Measurements from ENCODE around the gene AFAP1L1.

Gene AFAP1L1

GRCh38 chr5:149366169-149366729 is 94.6 kb downstream of the AFAP1L1 start:
- POLR2A ChIA-PET = no interaction called here
- CTCF ChIA-PET = interaction anchor here (0.9 to 22.5 kb wide), 14 partner anchors 11 to 255 kb away, joined by 3 to 209 read pairs (median 12); partner anchors contain the start of genes GRPEL2, IL17B and PCYOX1L
- Histone ChIP-seq H3K4me3 (ENCODE audit: control insufficient read depth in 1 of 7, extremely low read depth in 1 of 7, insufficient read depth in 4 of 7, low read depth in 2 of 7, low read length in 6 of 7) (no peak overlapping the region), H3K27ac (ENCODE audit: insufficient read depth in 1 of 2, low read depth in 1 of 2, low read length in 2 of 2, poor library complexity in 1 of 2, severe bottlenecking in 2 of 2) (no peak overlapping the region), H3K4me1 (ENCODE audit: control extremely low read depth in 1 of 4, control insufficient read depth in 4 of 4, insufficient read depth in 4 of 4, low read length in 3 of 4) (peaks cover 0 to 19% (median 0%) of the 10 kb centered on the region in 4 experiments), H3K27me3 (replicated peaks in 2 of 5; ENCODE audit: control insufficient read depth in 4 of 5, insufficient read depth in 5 of 5, low read length in 4 of 5) (no peaks in the 10 kb centered on the region), H3K9me3 (ENCODE audit: control extremely low read depth in 1 of 5, control insufficient read depth in 4 of 5, insufficient read depth in 2 of 5, low read depth in 1 of 5, low read length in 4 of 5) (no peaks in the 10 kb centered on the region), H3K36me3 (ENCODE audit: control insufficient read depth in 4 of 4, insufficient read depth in 4 of 4, low read length in 3 of 4) (peaks cover 2 to 15% (median 6%) of the 10 kb centered on the region in 4 experiments)
- WGBS (ENCODE audit: insufficient coverage) = no CpG with 5 or more reads among the region's 1 CpG
- DNase-seq = no peak

GRCh38 chr5:149367249-149367971 is 95.8 kb downstream of the AFAP1L1 start:
- H3K4me1 ChIP-seq (ENCODE audit: control extremely low read depth in 1 of 4, control insufficient read depth in 4 of 4, insufficient read depth in 4 of 4, low read length in 3 of 4) = peaks cover 0 to 19% (median 0%) of the 10 kb centered on the region in 4 experiments
- H3K9me3 ChIP-seq (ENCODE audit: control extremely low read depth in 1 of 5, control insufficient read depth in 4 of 5, insufficient read depth in 2 of 5, low read depth in 1 of 5, low read length in 4 of 5) = no peaks in the 10 kb centered on the region
- no peak overlapping the region for H3K27ac ChIP-seq (ENCODE audit: insufficient read depth in 1 of 2, low read depth in 1 of 2, low read length in 2 of 2, poor library complexity in 1 of 2, severe bottlenecking in 2 of 2)
- peaks cover 2 to 15% (median 6%) of the 10 kb centered on the region in 4 experiments for H3K36me3 ChIP-seq (ENCODE audit: control insufficient read depth in 4 of 4, insufficient read depth in 4 of 4, low read length in 3 of 4)
- no peak overlapping the region for H3K4me3 ChIP-seq (ENCODE audit: control insufficient read depth in 1 of 7, extremely low read depth in 1 of 7, insufficient read depth in 4 of 7, low read depth in 2 of 7, low read length in 6 of 7)
- ChIA-PET POLR2A (no interaction called here), CTCF (interaction anchor here (0.7 to 22.5 kb wide), 27 partner anchors 8 to 809 kb away, joined by 3 to 209 read pairs (median 5); partner anchors contain the start of genes GRPEL2, IL17B and PCYOX1L)
- no peaks in the 10 kb centered on the region for H3K27me3 ChIP-seq (replicated peaks in 2 of 5; ENCODE audit: control insufficient read depth in 4 of 5, insufficient read depth in 5 of 5, low read length in 4 of 5)
- DNase-seq = peak; percentile 51 to 71 (median 59)
- WGBS (ENCODE audit: insufficient coverage) = 64% methylated on average over 12 of the region's 14 CpGs

GRCh38 chr5:149367972-149368645 is 96.5 kb downstream of the AFAP1L1 start:
- Histone ChIP-seq H3K4me1 (ENCODE audit: control extremely low read depth in 1 of 4, control insufficient read depth in 4 of 4, insufficient read depth in 4 of 4, low read length in 3 of 4) (peaks cover 0 to 17% (median 0%) of the 10 kb centered on the region in 4 experiments), H3K36me3 (ENCODE audit: control insufficient read depth in 4 of 4, insufficient read depth in 4 of 4, low read length in 3 of 4) (peaks cover 2 to 15% (median 6%) of the 10 kb centered on the region in 4 experiments), H3K27me3 (replicated peaks in 2 of 5; ENCODE audit: control insufficient read depth in 4 of 5, insufficient read depth in 5 of 5, low read length in 4 of 5) (no peaks in the 10 kb centered on the region), H3K4me3 (ENCODE audit: control insufficient read depth in 1 of 7, extremely low read depth in 1 of 7, insufficient read depth in 4 of 7, low read depth in 2 of 7, low read length in 6 of 7) (no peak overlapping the region), H3K9me3 (ENCODE audit: control extremely low read depth in 1 of 5, control insufficient read depth in 4 of 5, insufficient read depth in 2 of 5, low read depth in 1 of 5, low read length in 4 of 5) (no peaks in the 10 kb centered on the region), H3K27ac (ENCODE audit: insufficient read depth in 1 of 2, low read depth in 1 of 2, low read length in 2 of 2, poor library complexity in 1 of 2, severe bottlenecking in 2 of 2) (no peak overlapping the region)
- ChIA-PET CTCF (interaction anchor here (0.9 to 22.5 kb wide), 28 partner anchors 8 to 809 kb away, joined by 3 to 209 read pairs (median 6); partner anchors contain the start of genes GRPEL2, IL17B and PCYOX1L), POLR2A (no interaction called here)
- WGBS (ENCODE audit: insufficient coverage) = 96% methylated on average over 20 of the region's 22 CpGs
- DNase-seq = no peak

- no peaks in the 10 kb centered on the region for H3K27me3 ChIP-seq (replicated peaks in 2 of 5; ENCODE audit: control insufficient read depth in 4 of 5, insufficient read depth in 5 of 5, low read length in 4 of 5)
- peaks cover 0 to 10% (median 0%) of the 10 kb centered on the region in 4 experiments for H3K4me1 ChIP-seq (ENCODE audit: control extremely low read depth in 1 of 4, control insufficient read depth in 4 of 4, insufficient read depth in 4 of 4, low read length in 3 of 4)
- no peaks in the 10 kb centered on the region for H3K9me3 ChIP-seq (ENCODE audit: control extremely low read depth in 1 of 5, control insufficient read depth in 4 of 5, insufficient read depth in 2 of 5, low read depth in 1 of 5, low read length in 4 of 5)
- CTCF ChIA-PET = interaction anchor here (0.9 to 22.5 kb wide), 22 partner anchors 10 to 230 kb away, joined by 3 to 209 read pairs (median 7); partner anchors contain the start of genes ABLIM3, GRPEL2, IL17B and PCYOX1L
- no peak overlapping the region for H3K27ac ChIP-seq (ENCODE audit: insufficient read depth in 1 of 2, low read depth in 1 of 2, low read length in 2 of 2, poor library complexity in 1 of 2, severe bottlenecking in 2 of 2)
- no peak for DNase-seq
- POLR2A ChIA-PET = no interaction called here
- WGBS (ENCODE audit: insufficient coverage) = 100% methylated on average over 2 of the region's 2 CpGs
- H3K36me3 ChIP-seq (ENCODE audit: control insufficient read depth in 4 of 4, insufficient read depth in 4 of 4, low read length in 3 of 4) = peaks cover 0 to 9% (median 3%) of the 10 kb centered on the region in 4 experiments
- no peak overlapping the region for H3K4me3 ChIP-seq (ENCODE audit: control insufficient read depth in 1 of 7, extremely low read depth in 1 of 7, insufficient read depth in 4 of 7, low read depth in 2 of 7, low read length in 6 of 7)
Measured at GRCh38 chr5:149370878-149371277, 99.2 kb downstream of the AFAP1L1 start.

- H3K9me3 ChIP-seq (ENCODE audit: control extremely low read depth in 1 of 5, control insufficient read depth in 4 of 5, insufficient read depth in 2 of 5, low read depth in 1 of 5, low read length in 4 of 5) = no peaks in the 10 kb centered on the region
- H3K4me3 ChIP-seq (ENCODE audit: control insufficient read depth in 1 of 7, extremely low read depth in 1 of 7, insufficient read depth in 4 of 7, low read depth in 2 of 7, low read length in 6 of 7) = no peak overlapping the region
- peaks cover 0 to 4% (median 2%) of the 10 kb centered on the region in 4 experiments for H3K36me3 ChIP-seq (ENCODE audit: control insufficient read depth in 4 of 4, insufficient read depth in 4 of 4, low read length in 3 of 4)
- ChIA-PET POLR2A (no interaction called here), CTCF (interaction anchor here (0.6 to 22.5 kb wide), 35 partner anchors 10 to 247 kb away, joined by 3 to 209 read pairs (median 4); partner anchors contain the start of genes ABLIM3, GRPEL2, IL17B and PCYOX1L)
- peaks cover 0 to 10% (median 0%) of the 10 kb centered on the region in 4 experiments for H3K4me1 ChIP-seq (ENCODE audit: control extremely low read depth in 1 of 4, control insufficient read depth in 4 of 4, insufficient read depth in 4 of 4, low read length in 3 of 4)
- H3K27ac ChIP-seq (ENCODE audit: insufficient read depth in 1 of 2, low read depth in 1 of 2, low read length in 2 of 2, poor library complexity in 1 of 2, severe bottlenecking in 2 of 2) = no peak overlapping the region
- no peaks in the 10 kb centered on the region for H3K27me3 ChIP-seq (replicated peaks in 2 of 5; ENCODE audit: control insufficient read depth in 4 of 5, insufficient read depth in 5 of 5, low read length in 4 of 5)
- 44% methylated on average over 9 of the region's 12 CpGs for WGBS (ENCODE audit: insufficient coverage)
- peak; percentile 48 to 71 (median 60) for DNase-seq
Measured at GRCh38 chr5:149371296-149371962, 99.8 kb downstream of the AFAP1L1 start.

- ChIA-PET POLR2A (no interaction called here), CTCF (interaction anchor here (0.6 to 22.5 kb wide), 37 partner anchors 9 to 246 kb away, joined by 3 to 209 read pairs (median 4); partner anchors contain the start of genes ABLIM3, GRPEL2, IL17B and PCYOX1L)
- Histone ChIP-seq H3K36me3 (ENCODE audit: control insufficient read depth in 4 of 4, insufficient read depth in 4 of 4, low read length in 3 of 4) (peaks cover 0 to 4% (median 1%) of the 10 kb centered on the region in 4 experiments), H3K27ac (ENCODE audit: insufficient read depth in 1 of 2, low read depth in 1 of 2, low read length in 2 of 2, poor library complexity in 1 of 2, severe bottlenecking in 2 of 2) (no peak overlapping the region), H3K27me3 (replicated peaks in 2 of 5; ENCODE audit: control insufficient read depth in 4 of 5, insufficient read depth in 5 of 5, low read length in 4 of 5) (no peaks in the 10 kb centered on the region), H3K4me3 (ENCODE audit: control insufficient read depth in 1 of 7, extremely low read depth in 1 of 7, insufficient read depth in 4 of 7, low read depth in 2 of 7, low read length in 6 of 7) (no peak overlapping the region), H3K9me3 (ENCODE audit: control extremely low read depth in 1 of 5, control insufficient read depth in 4 of 5, insufficient read depth in 2 of 5, low read depth in 1 of 5, low read length in 4 of 5) (no peaks in the 10 kb centered on the region), H3K4me1 (ENCODE audit: control extremely low read depth in 1 of 4, control insufficient read depth in 4 of 4, insufficient read depth in 4 of 4, low read length in 3 of 4) (peaks cover 0 to 6% (median 0%) of the 10 kb centered on the region in 4 experiments)
- 100% methylated on average over 1 of the region's 4 CpGs for WGBS (ENCODE audit: insufficient coverage)
- DNase-seq = no peak
Measured at GRCh38 chr5:149372076-149372795, 100.6 kb downstream of the AFAP1L1 start.

All from common myeloid progenitor, CD34-positive (primary cell).